GM19455 (cell line): ENCODE measurements around the gene KCNJ9.
"Not testable (repeated sequence)": the region's sequence is repeated elsewhere in the genome, so short reads cannot be mapped to it uniquely, and the experiment has no call there.

ENCODE experiments used
- ATAC-seq: cut with Tn5 transposase; IDR thresholded peaks from one replicate; pipeline ENCODE4 v1.9.1; 2021; ENCODE audit not compliant: unreplicated experiment

The KCNJ9 gene

GRCh38 chr1:160101717-160102522 lies 20.6 kb downstream of the KCNJ9 start:
- ATAC-seq: no peak

- ATAC-seq: no peak
Observed at GRCh38 chr1:160103658-160104408, 22.5 kb downstream of the KCNJ9 start.

- ATAC-seq: no peak
Observed at GRCh38 chr1:160104486-160104885, 23.1 kb downstream of the KCNJ9 start.

- ATAC-seq: no peak
Observed at GRCh38 chr1:160105155-160105554, 23.8 kb downstream of the KCNJ9 start.

GRCh38 chr1:160107512-160107911 lies 26.2 kb downstream of the KCNJ9 start:
- no peak for ATAC-seq

GRCh38 chr1:160108888-160109662 lies 27.7 kb downstream of the KCNJ9 start:
- no peak for ATAC-seq

- ATAC-seq: no peak
Observed at GRCh38 chr1:160109686-160110085, 28.3 kb downstream of the KCNJ9 start.

- not testable (repeated sequence) for ATAC-seq
Observed at GRCh38 chr1:160111462-160111861, 30.1 kb downstream of the KCNJ9 start.

- no peak for ATAC-seq
Observed at GRCh38 chr1:160112357-160112756, 31.0 kb downstream of the KCNJ9 start.

GRCh38 chr1:160113407-160113806 lies 32.1 kb downstream of the KCNJ9 start:
- no peak for ATAC-seq

- ATAC-seq: no peak
Observed at GRCh38 chr1:160114085-160114484, 32.7 kb downstream of the KCNJ9 start.

- no peak for ATAC-seq
Observed at GRCh38 chr1:160115545-160116282, 34.4 kb downstream of the KCNJ9 start, which contains the start of gene ATP1A2. ATP1A2 (plus strand) TSS chr1:160115759; CDS start chr1:160115862, 103 bp downstream.

- no peak for ATAC-seq
Observed at GRCh38 chr1:160116283-160117147, 35.2 kb downstream of the KCNJ9 start.

GRCh38 chr1:160117300-160117699 lies 36.0 kb downstream of the KCNJ9 start:
- no peak for ATAC-seq

GRCh38 chr1:160117709-160118183 lies 36.4 kb downstream of the KCNJ9 start:
- ATAC-seq: no peak

GRCh38 chr1:160118928-160119327 lies 37.6 kb downstream of the KCNJ9 start:
- ATAC-seq: no peak

- no peak for ATAC-seq
Observed at GRCh38 chr1:160120797-160121196, 39.5 kb downstream of the KCNJ9 start.

GRCh38 chr1:160121388-160121787 lies 40.0 kb downstream of the KCNJ9 start:
- no peak for ATAC-seq

GRCh38 chr1:160122978-160123495 lies 41.7 kb downstream of the KCNJ9 start:
- no peak for ATAC-seq
